GM20431 (cell line): Measurements from ENCODE around the gene CLCNKA.
"Not testable (repeated sequence)": the region's sequence is repeated elsewhere in the genome, so short reads cannot be mapped to it uniquely, and the experiment has no call there.

ENCODE experiments used
- in situ Hi-C: fragments of 300-500 bp; cut with MseI, MboI; formaldehyde crosslinking; loops from one replicate; pipeline ENCODE4 v1.15.0; 2020; ENCODE audit warnings: low sequenced_read_pairs; ENCODE audit not compliant: unreplicated experiment

The CLCNKA gene

GRCh38 chr1:15994590-15995351 is 27.1 kb upstream of the CLCNKA start:
- in situ Hi-C loops, result loop anchor here (25.0 kb wide), 1 partner anchor 182 kb away; the partner anchor contains the start of gene UQCRHL

- in situ Hi-C loops, result loop anchor here (25.0 kb wide), 1 partner anchor 185 kb away; the partner anchor contains the start of gene UQCRHL
Observed at GRCh38 chr1:15997076-15997585, 24.7 kb upstream of the CLCNKA start.

- in situ Hi-C loops, result loop anchor here (25.0 kb wide), 1 partner anchor 185 kb away; the partner anchor contains the start of gene UQCRHL
Observed at GRCh38 chr1:15997637-15998280, 24.1 kb upstream of the CLCNKA start.

GRCh38 chr1:15998929-15999328 is 22.9 kb upstream of the CLCNKA start:
- in situ Hi-C loops, result loop anchor here (25.0 kb wide), 1 partner anchor 187 kb away; the partner anchor contains the start of gene UQCRHL

- in situ Hi-C loops, result not testable (repeated sequence)
Observed at GRCh38 chr1:16001274-16001673, 20.6 kb upstream of the CLCNKA start.

GRCh38 chr1:16005597-16005996 is 16.2 kb upstream of the CLCNKA start:
- in situ Hi-C loops, result no loop called here

GRCh38 chr1:16006010-16006409 is 15.8 kb upstream of the CLCNKA start:
- in situ Hi-C loops, result no loop called here

- in situ Hi-C loops, result no loop called here
Observed at GRCh38 chr1:16006552-16007485, 15.0 kb upstream of the CLCNKA start.

- in situ Hi-C loops, result no loop called here
Observed at GRCh38 chr1:16007671-16008341, 14.0 kb upstream of the CLCNKA start.

GRCh38 chr1:16009030-16009460 is 12.8 kb upstream of the CLCNKA start:
- in situ Hi-C loops, result no loop called here

- in situ Hi-C loops, result no loop called here
Observed at GRCh38 chr1:16009678-16010077, 12.2 kb upstream of the CLCNKA start.

- in situ Hi-C loops, result no loop called here
Observed at GRCh38 chr1:16010837-16011236, 11.0 kb upstream of the CLCNKA start.

- in situ Hi-C loops, result no loop called here
Observed at GRCh38 chr1:16011936-16012589, 9.8 kb upstream of the CLCNKA start.

- in situ Hi-C loops, result no loop called here
Observed at GRCh38 chr1:16012590-16013219, 9.1 kb upstream of the CLCNKA start.

- in situ Hi-C loops, result no loop called here
Observed at GRCh38 chr1:16013220-16013907, 8.5 kb upstream of the CLCNKA start.

GRCh38 chr1:16013908-16014258 is 8.0 kb upstream of the CLCNKA start:
- in situ Hi-C loops, result no loop called here

GRCh38 chr1:16014509-16015482 is 7.0 kb upstream of the CLCNKA start:
- in situ Hi-C loops, result no loop called here
